ENCODE results near the gene ZBTB18. TPM values are rescaled to one million over a fixed set of nuclear protein-coding genes. Genes with fewer than 3 reads are reported as not detected.

Gene ZBTB18
- total and polyA plus RNA-seq, 2 of the 4 experiments (the other 2 are of a cell fraction), result 10.0 to 16.0 TPM

- Histone ChIP-seq H3K4me3 (ENCODE audit: insufficient read depth, low read depth, low read length) (no peak overlapping the region), H2AK5ac (ENCODE audit: low read depth, low read length) (no peak overlapping the region), H4K91ac (ENCODE audit: insufficient read depth, low read depth, low read length) (no peak overlapping the region), H3K18ac (ENCODE audit: low read depth, low read length) (no peak overlapping the region), H3K79me1 (ENCODE audit: low read depth in 1 of 2, low read length in 2 of 2) (no peaks in the 10 kb centered on the region), H3K9ac (ENCODE audit: low read depth, low read length) (no peak overlapping the region), H3K27me3 (ENCODE audit: control insufficient read depth, insufficient read depth, low read length) (peaks cover 42% of the 10 kb centered on the region), H3K9me1 (ENCODE audit: insufficient read depth, low read length) (no peaks in the 10 kb centered on the region), H2BK20ac (ENCODE audit: low read depth, low read length) (no peak overlapping the region), H2AK9ac (replicated peaks; ENCODE audit: low read depth, low read length, poor library complexity) (no peak overlapping the region), H3K23ac (ENCODE audit: low read depth, low read length) (no peak overlapping the region), H2AFZ (replicated peaks; ENCODE audit: low read length, poor library complexity) (no peak overlapping the region), H2BK15ac (ENCODE audit: low read depth, low read length) (no peak overlapping the region), H3K14ac (replicated peaks; ENCODE audit: low read depth, low read length) (no peak overlapping the region), H3K9me3 (ENCODE audit: control insufficient read depth, insufficient read depth, low read length) (peaks cover 14% of the 10 kb centered on the region), H4K5ac (ENCODE audit: low read depth, low read length) (no peak overlapping the region), H2BK120ac (ENCODE audit: low read depth, low read length) (no peak overlapping the region), H3K27ac (ENCODE audit: insufficient read depth, low read length) (no peak overlapping the region), H3K4me2 (ENCODE audit: low read depth, low read length) (no peak overlapping the region), H2BK5ac (ENCODE audit: low read depth, low read length, poor library complexity, severe bottlenecking) (no peak overlapping the region), H3K56ac (ENCODE audit: extremely low read depth, insufficient read depth, low read length) (no peak overlapping the region), H3K36me3 (ENCODE audit: control insufficient read depth, insufficient read depth, low read length) (no peaks in the 10 kb centered on the region), H3K4me1 (ENCODE audit: control insufficient read depth, insufficient read depth, low read length) (no peaks in the 10 kb centered on the region), H3K4ac (ENCODE audit: low read depth, low read length) (no peak overlapping the region), H4K8ac (ENCODE audit: low read depth in 2 of 2, low read length in 2 of 2) (no peak overlapping the region), H4K20me1 (ENCODE audit: insufficient read depth, low read length) (no peaks in the 10 kb centered on the region)
- in situ Hi-C loops (cut with MboI; ENCODE audit: low sequenced_read_pairs) (no loop called here), intact Hi-C loops (cut with micrococcal nuclease) (no loop called here), dilution Hi-C loops (cut with HindIII; ENCODE audit: low sequenced_read_pairs, unreplicated experiment) (no loop called here)
- POLR2A ChIA-PET (ENCODE audit: unreplicated experiment), result interaction anchor here (0.6 kb wide), 1 partner anchor 36 kb away, joined by 7 read pairs; no protein-coding TSS in a partner anchor
- CTCF ChIA-PET, result no interaction called here
- no peak for TF ChIP-seq CTCF (conservative IDR thresholded peaks at IDR 0.05; ENCODE audit: low read depth, low read length)
- TF ChIP-seq, protein P1, sequence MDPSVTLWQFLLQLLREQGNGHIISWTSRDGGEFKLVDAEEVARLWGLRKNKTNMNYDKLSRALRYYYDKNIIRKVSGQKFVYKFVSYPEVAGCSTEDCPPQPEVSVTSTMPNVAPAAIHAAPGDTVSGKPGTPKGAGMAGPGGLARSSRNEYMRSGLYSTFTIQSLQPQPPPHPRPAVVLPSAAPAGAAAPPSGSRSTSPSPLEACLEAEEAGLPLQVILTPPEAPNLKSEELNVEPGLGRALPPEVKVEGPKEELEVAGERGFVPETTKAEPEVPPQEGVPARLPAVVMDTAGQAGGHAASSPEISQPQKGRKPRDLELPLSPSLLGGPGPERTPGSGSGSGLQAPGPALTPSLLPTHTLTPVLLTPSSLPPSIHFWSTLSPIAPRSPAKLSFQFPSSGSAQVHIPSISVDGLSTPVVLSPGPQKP (IDR thresholded peaks at IDR 0.05; ENCODE audit: borderline replicate concordance, low read depth, low read length), result no peak
- no peak for TF ChIP-seq SMC3 (IDR thresholded peaks at IDR 0.05; ENCODE audit: low read depth, low read length)
- TF ChIP-seq RCOR1 (IDR thresholded peaks at IDR 0.05; ENCODE audit: insufficient replicate concordance, low read length), result no peak
- TF ChIP-seq MXI1 (IDR thresholded peaks at IDR 0.05; ENCODE audit: borderline replicate concordance, low read depth, low read length), result no peak
- TF ChIP-seq NFE2L2 (IDR thresholded peaks at IDR 0.05; ENCODE audit: low read depth, low read length), result no peak
- TF ChIP-seq, protein P2, sequence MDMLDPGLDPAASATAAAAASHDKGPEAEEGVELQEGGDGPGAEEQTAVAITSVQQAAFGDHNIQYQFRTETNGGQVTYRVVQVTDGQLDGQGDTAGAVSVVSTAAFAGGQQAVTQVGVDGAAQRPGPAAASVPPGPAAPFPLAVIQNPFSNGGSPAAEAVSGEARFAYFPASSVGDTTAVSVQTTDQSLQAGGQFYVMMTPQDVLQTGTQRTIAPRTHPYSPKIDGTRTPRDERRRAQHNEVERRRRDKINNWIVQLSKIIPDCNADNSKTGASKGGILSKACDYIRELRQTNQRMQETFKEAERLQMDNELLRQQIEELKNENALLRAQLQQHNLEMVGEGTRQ (IDR thresholded peaks at IDR 0.05; ENCODE audit: low read depth, low read length), result no peak
- TF ChIP-seq MAZ (IDR thresholded peaks at IDR 0.05; ENCODE audit: borderline replicate concordance, low read depth, low read length), result no peak
- TF ChIP-seq RFX5 (IDR thresholded peaks at IDR 0.05; ENCODE audit: low read depth, low read length), result no peak
- no peak for TF ChIP-seq RAD21 (IDR thresholded peaks at IDR 0.05; ENCODE audit: low read length)
- no peak for TF ChIP-seq BHLHE40 (IDR thresholded peaks at IDR 0.05; ENCODE audit: low read depth, low read length)
- TF ChIP-seq MAFK (IDR thresholded peaks at IDR 0.05; ENCODE audit: low read depth, low read length), result no peak
- TF ChIP-seq FOS (IDR thresholded peaks at IDR 0.05; ENCODE audit: low read depth, low read length), result no peak
- TF ChIP-seq POLR2A (IDR thresholded peaks at IDR 0.05; ENCODE audit: low read depth, low read length), result no peak
- TF ChIP-seq CEBPB (IDR thresholded peaks at IDR 0.05; ENCODE audit: low read depth, low read length), result no peak
- TF ChIP-seq CHD1 (IDR thresholded peaks at IDR 0.05; ENCODE audit: low read depth, low read length), result no peak
- 71% methylated on average over 3 of the region's 3 CpGs; no CpG with 5 or more reads in 1 of the 2 experiments for WGBS, 2 experiments (ENCODE audit: extremely low coverage in 2 of 2, insufficient read length in 1 of 2)
- no peak for DNase-seq
- BruUV-seq (replicated peaks), result no TSS peak
- no peak for ATAC-seq (ENCODE audit: low read depth)
Measured at GRCh38 chr1:244084763-244085162, 33.7 kb downstream of the ZBTB18 start.

Measured in IMR-90 (cell line).